Uterus (tissue), 2 donors: ENCODE measurements around the gene BACH2.

Experiments used
- CTCF ChIP-seq, 4 experiments: fragments of 200-600 bp in 2 of 4; fragments of 450-650 bp in 2 of 4; sonication (generic) in 2 of 4; IDR thresholded peaks; one replicate each; pipeline ENCODE4 v1.5.1; 2016 to 2019; ENCODE audit warnings: antibody characterized with exemption in 4 of 4, mild to moderate bottlenecking in 2 of 4, moderate library complexity in 1 of 4
- POLR2A ChIP-seq, 2 donors: fragments of 450-650 bp; IDR thresholded peaks; one replicate each; pipeline ENCODE4 v1.6.1; 2016; ENCODE audit warnings: antibody characterized with exemption in 2 of 2, mild to moderate bottlenecking in 1 of 2, moderate library complexity in 1 of 2

GRCh38 chr6:90214966-90215365 is 81.7 kb downstream of the BACH2 start:
- no peak for TF ChIP-seq CTCF (IDR thresholded peaks at IDR 0.05)
- TF ChIP-seq POLR2A (IDR thresholded peaks at IDR 0.05): no peak
